Fibroblast of lung (primary cell): ENCODE data around the gene VARS2. TPM values are rescaled to one million over a fixed set of nuclear protein-coding genes. Genes with fewer than 3 reads are reported as not detected.
"Not testable (repeated sequence)": the region's sequence is repeated elsewhere in the genome, so short reads cannot be mapped to it uniquely, and the experiment has no call there.

Experiments
- DNase-seq, 2 donors: peaks; one replicate each; pipeline versions ENCODE4 v3.0.0 to v3.0.0-alpha.2; 2010; ENCODE audit warnings: low read depth in 2 of 2
- H2AFZ ChIP-seq: 2 replicates; pipeline ENCODE4 v1.5.1; 2012; ENCODE audit warnings: low read length, control low read depth, inconsistent platforms
- H3K27ac ChIP-seq: 2 replicates; pipeline ENCODE4 v1.5.1; 2011; ENCODE audit warnings: low read length, control low read depth; ENCODE audit not compliant: insufficient read depth
- H3K27me3 ChIP-seq: 2 replicates; pipeline ENCODE4 v1.5.1; 2011; ENCODE audit warnings: mild to moderate bottlenecking, low read length; ENCODE audit not compliant: control insufficient read depth, insufficient read depth
- H3K36me3 ChIP-seq: 2 replicates; pipeline ENCODE4 v1.5.1; 2011; ENCODE audit warnings: low read length; ENCODE audit not compliant: control insufficient read depth, insufficient read depth
- H3K4me1 ChIP-seq: 2 replicates; pipeline ENCODE4 v1.5.1; 2011; ENCODE audit warnings: low read length; ENCODE audit not compliant: control insufficient read depth, insufficient read depth; ENCODE audit errors: extremely low read depth
- H3K4me2 ChIP-seq: 2 replicates; pipeline ENCODE4 v1.5.1; 2011; ENCODE audit warnings: low read length, control low read depth; ENCODE audit not compliant: insufficient read depth; ENCODE audit errors: extremely low read depth
- H3K4me3 ChIP-seq, 4 experiments: fragments of 200-600 bp in 1 of 4; sonication (generic) in 1 of 4; replicated peaks in 1 of 4; 2 replicates each; pipeline ENCODE4 v1.5.1; 2011 to 2016; ENCODE audit warnings: low read length in 4 of 4, low read depth in 3 of 4, mild to moderate bottlenecking in 3 of 4, control low read depth in 2 of 4, inconsistent platforms in 1 of 4, mixed read lengths in 1 of 4; ENCODE audit not compliant: insufficient read depth in 1 of 4; ENCODE audit errors: control extremely low read depth in 1 of 4
- H3K79me2 ChIP-seq: 2 replicates; pipeline ENCODE4 v1.5.1; 2012; ENCODE audit warnings: mild to moderate bottlenecking, low read length, inconsistent platforms; ENCODE audit not compliant: control insufficient read depth, insufficient read depth
- H3K9ac ChIP-seq: 2 replicates; pipeline ENCODE4 v1.5.1; 2011; ENCODE audit warnings: mild to moderate bottlenecking, low read length, control low read depth; ENCODE audit not compliant: insufficient read depth
- H3K9me3 ChIP-seq: 2 replicates; pipeline ENCODE4 v1.5.1; 2012; ENCODE audit warnings: low read depth, low read length; ENCODE audit not compliant: control insufficient read depth, insufficient read depth
- H4K20me1 ChIP-seq: 2 replicates; pipeline ENCODE4 v1.5.1; 2011; ENCODE audit warnings: low read length; ENCODE audit not compliant: control insufficient read depth, insufficient read depth; ENCODE audit errors: extremely low read depth
- EZH2 ChIP-seq: IDR thresholded peaks from 2 replicates; pipeline ENCODE4 v1.5.1; 2012; ENCODE audit warnings: low read length, control low read depth, mild to moderate bottlenecking; ENCODE audit errors: missing control alignments
- polyA plus RNA-seq, 2 donors: library from polyadenylated mRNA; depleted of rRNA in 1 of 2; stranded (reverse) in 1 of 2; unstranded in 1 of 2; fragments of >200 nt; gene quantifications; 2 replicates each; pipeline ENCODE4 v1.2.1, GENCODE V29; 2011 to 2012; ENCODE audit warnings: missing spikeins in 1 of 2
- total RNA-seq: library from RNA; depleted of rRNA; stranded (reverse); fragments of >200 nt; gene quantifications from 2 replicates; pipeline ENCODE4 v1.2.1, GENCODE V29; 2014
- TF ChIP-seq, protein P1 (sequence below), 2 donors: IDR thresholded peaks in 1 of 2; conservative IDR thresholded peaks in 1 of 2; 1 replicate in 1 of 2; 2 replicates in 1 of 2; pipeline ENCODE4 v1.5.1; 2011 to 2012; ENCODE audit warnings: low read length in 2 of 2, control low read depth in 1 of 2, inconsistent platforms in 1 of 2, low read depth in 1 of 2, mild to moderate bottlenecking in 1 of 2

VARS2 gene
- total and polyA plus RNA-seq, 2 donors (not counting 1 experiment from before 2014, with no cell fraction given), result 6.8 to 20.5 TPM

DNA sequence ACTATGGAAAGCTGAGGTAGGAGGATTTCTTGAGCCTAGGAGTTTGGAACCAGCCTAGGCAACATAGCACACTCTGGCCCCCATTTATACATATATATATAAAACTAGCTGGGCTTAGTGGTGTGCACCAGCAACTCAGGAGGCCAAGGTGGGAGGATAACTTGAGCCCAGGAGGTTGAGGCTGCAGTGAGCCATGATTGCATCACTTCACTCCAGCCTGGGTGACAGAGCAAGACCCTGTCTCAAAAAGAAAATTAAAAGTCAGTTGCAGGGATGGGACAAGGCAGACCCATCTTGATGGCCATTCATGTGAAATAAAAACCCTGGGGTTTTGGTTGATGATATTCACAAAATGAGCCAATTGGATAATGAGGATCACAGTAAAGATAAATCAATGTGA, 12.6 kb upstream of the VARS2 start:
- no peaks in the 10 kb centered on the region for H3K4me1 ChIP-seq
- H3K27ac ChIP-seq, result no peak overlapping the region
- no peaks in the 10 kb centered on the region for H4K20me1 ChIP-seq
- H3K27me3 ChIP-seq, result no peaks in the 10 kb centered on the region
- H3K4me2 ChIP-seq, result no peak overlapping the region
- TF ChIP-seq, protein P1, sequence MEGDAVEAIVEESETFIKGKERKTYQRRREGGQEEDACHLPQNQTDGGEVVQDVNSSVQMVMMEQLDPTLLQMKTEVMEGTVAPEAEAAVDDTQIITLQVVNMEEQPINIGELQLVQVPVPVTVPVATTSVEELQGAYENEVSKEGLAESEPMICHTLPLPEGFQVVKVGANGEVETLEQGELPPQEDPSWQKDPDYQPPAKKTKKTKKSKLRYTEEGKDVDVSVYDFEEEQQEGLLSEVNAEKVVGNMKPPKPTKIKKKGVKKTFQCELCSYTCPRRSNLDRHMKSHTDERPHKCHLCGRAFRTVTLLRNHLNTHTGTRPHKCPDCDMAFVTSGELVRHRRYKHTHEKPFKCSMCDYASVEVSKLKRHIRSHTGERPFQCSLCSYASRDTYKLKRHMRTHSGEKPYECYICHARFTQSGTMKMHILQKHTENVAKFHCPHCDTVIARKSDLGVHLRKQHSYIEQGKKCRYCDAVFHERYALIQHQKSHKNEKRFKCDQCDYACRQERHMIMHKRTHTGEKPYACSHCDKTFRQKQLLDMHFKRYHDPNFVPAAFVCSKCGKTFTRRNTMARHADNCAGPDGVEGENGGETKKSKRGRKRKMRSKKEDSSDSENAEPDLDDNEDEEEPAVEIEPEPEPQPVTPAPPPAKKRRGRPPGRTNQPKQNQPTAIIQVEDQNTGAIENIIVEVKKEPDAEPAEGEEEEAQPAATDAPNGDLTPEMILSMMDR (conservative IDR thresholded peaks at IDR 0.05 in 1 of 2, IDR thresholded peaks at IDR 0.05 in 1 of 2; ENCODE audit: low read depth in 1 of 2, low read length in 2 of 2), result no peak
- no peak for TF ChIP-seq EZH2
- H3K9me3 ChIP-seq, result no peaks in the 10 kb centered on the region
- no peak overlapping the region for H3K9ac ChIP-seq
- DNase-seq, result no peak
- no peak overlapping the region for H2AFZ ChIP-seq
- no peak overlapping the region for H3K4me3 ChIP-seq
- no peaks in the 10 kb centered on the region for H3K79me2 ChIP-seq
- H3K36me3 ChIP-seq, result peaks cover 1% of the 10 kb centered on the region

DNA sequence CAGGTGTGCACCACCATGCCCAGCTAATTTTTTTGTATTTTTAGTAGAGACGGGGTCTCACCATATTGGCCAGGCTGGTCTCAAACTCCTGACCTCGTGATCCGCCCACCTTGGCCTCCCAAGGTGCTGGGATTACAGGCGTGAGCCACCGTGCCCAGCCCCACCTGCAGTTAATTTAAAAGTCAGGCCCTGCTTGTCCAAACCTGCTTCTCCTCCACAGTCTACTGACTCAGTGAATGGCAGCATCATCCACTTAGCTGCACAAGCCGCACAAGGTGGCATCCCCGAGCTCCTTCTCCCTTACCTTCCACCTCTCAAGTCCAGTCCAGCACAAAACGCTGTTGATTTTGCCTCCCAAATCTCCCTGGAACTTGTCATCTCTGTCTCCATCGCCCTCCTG, 11.8 kb upstream of the VARS2 start:
- not testable (repeated sequence) for H3K27ac ChIP-seq, H3K4me1 ChIP-seq, H4K20me1 ChIP-seq, H2AFZ ChIP-seq, H3K79me2 ChIP-seq, H3K9me3 ChIP-seq, H3K4me2 ChIP-seq, H3K4me3 ChIP-seq, H3K27me3 ChIP-seq, H3K36me3 ChIP-seq, DNase-seq, H3K9ac ChIP-seq

DNA sequence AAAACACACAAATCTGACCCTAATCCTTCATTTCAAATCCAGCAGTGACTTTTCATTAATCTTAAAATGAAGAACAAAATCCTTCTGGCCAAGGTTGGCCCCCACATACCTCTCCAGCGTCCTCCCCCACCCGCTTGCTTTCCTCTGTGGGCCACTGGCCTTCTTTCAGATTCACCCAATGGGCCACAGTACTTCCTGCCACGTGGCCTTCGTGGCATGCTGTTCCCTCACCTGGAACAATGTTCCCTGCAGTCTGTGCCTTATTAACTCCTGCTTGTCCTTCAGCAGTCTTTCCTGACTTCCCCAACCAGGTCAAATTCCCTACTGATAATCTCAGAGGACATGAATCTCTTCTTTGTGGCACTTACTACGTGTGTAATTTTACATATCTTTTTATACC, 11.3 kb upstream of the VARS2 start:
- H3K36me3 ChIP-seq, result peaks cover 1% of the 10 kb centered on the region
- no peak overlapping the region for H3K9ac ChIP-seq
- DNase-seq, result no peak
- H3K4me3 ChIP-seq, result no peak overlapping the region
- H4K20me1 ChIP-seq, result no peaks in the 10 kb centered on the region
- no peak for TF ChIP-seq EZH2
- TF ChIP-seq, protein P1 (conservative IDR thresholded peaks at IDR 0.05 in 1 of 2, IDR thresholded peaks at IDR 0.05 in 1 of 2; ENCODE audit: low read depth in 1 of 2, low read length in 2 of 2), result no peak
- no peak overlapping the region for H3K27ac ChIP-seq
- no peaks in the 10 kb centered on the region for H3K4me1 ChIP-seq
- no peaks in the 10 kb centered on the region for H3K9me3 ChIP-seq
- no peaks in the 10 kb centered on the region for H3K79me2 ChIP-seq
- no peak overlapping the region for H3K4me2 ChIP-seq
- no peaks in the 10 kb centered on the region for H3K27me3 ChIP-seq
- no peak overlapping the region for H2AFZ ChIP-seq
